ENCODE results near the gene EXOC3L4. TPM values are rescaled to one million over a fixed set of nuclear protein-coding genes. Genes with fewer than 3 reads are reported as not detected.

EXOC3L4 gene
- total RNA-seq, 2 donors from 2014 or later = 0.27 to 2.0 TPM

- WGBS = 69% methylated on average over 9 of the region's 9 CpGs
- TF ChIP-seq POLR2AphosphoS5 (IDR thresholded peaks at IDR 0.05) = no peak
- TF ChIP-seq POLR2A (IDR thresholded peaks at IDR 0.05) = no peak
- TF ChIP-seq, protein P1, sequence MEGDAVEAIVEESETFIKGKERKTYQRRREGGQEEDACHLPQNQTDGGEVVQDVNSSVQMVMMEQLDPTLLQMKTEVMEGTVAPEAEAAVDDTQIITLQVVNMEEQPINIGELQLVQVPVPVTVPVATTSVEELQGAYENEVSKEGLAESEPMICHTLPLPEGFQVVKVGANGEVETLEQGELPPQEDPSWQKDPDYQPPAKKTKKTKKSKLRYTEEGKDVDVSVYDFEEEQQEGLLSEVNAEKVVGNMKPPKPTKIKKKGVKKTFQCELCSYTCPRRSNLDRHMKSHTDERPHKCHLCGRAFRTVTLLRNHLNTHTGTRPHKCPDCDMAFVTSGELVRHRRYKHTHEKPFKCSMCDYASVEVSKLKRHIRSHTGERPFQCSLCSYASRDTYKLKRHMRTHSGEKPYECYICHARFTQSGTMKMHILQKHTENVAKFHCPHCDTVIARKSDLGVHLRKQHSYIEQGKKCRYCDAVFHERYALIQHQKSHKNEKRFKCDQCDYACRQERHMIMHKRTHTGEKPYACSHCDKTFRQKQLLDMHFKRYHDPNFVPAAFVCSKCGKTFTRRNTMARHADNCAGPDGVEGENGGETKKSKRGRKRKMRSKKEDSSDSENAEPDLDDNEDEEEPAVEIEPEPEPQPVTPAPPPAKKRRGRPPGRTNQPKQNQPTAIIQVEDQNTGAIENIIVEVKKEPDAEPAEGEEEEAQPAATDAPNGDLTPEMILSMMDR (IDR thresholded peaks at IDR 0.05) = no peak
- Histone ChIP-seq H3K4me1 (replicated peaks) (no peaks in the 10 kb centered on the region), H3K4me3 (peak overlapping the region; percentile 34 to 41), H3K9me3 (no peaks in the 10 kb centered on the region), H3K27ac (peak overlapping the region in 1 of 2 donors; percentile 25), H3K36me3 (no peaks in the 10 kb centered on the region), H3K27me3 (replicated peaks; ENCODE audit: insufficient read depth) (no peaks in the 10 kb centered on the region)
- DNase-seq (ENCODE audit: low spot score) = no peak
- intact Hi-C loops (cut with DNase I) = no loop called here
Measured at GRCh38 chr14:103091883-103092222, 2.7 kb upstream of the EXOC3L4 start.

DNA sequence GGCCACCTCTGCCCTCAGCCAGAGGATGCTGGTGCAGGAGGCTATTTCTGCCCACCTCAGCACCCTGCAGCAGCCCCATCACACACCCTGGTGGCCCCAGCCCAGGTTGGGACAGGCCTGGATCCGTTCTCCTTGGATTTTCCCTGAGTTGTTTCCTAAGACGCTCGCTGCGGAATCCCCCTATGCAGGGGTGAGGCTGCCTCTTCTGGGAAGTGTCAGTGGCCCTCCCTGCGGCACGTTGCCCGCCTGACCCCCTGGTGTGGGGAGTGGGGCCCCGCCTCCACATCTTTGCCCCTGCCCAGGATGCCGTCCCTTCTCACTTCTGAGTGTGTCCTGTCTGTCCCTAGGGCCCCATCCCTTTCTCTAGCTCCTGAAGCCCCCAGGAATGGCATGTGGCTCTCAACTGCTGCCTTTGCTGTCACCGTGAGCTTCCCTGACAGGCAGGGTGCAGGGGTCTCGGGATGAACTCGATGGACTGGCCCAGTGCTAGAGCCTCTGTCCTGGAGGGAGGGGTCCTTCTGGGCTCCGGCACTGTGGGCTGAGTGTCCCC is 594 bp upstream of the EXOC3L4 start:
- TF ChIP-seq POLR2A (IDR thresholded peaks at IDR 0.05) (no peak), POLR2AphosphoS5 (IDR thresholded peaks at IDR 0.05) (no peak)
- TF ChIP-seq, protein P1 (IDR thresholded peaks at IDR 0.05) = no peak
- H3K27ac ChIP-seq = peak overlapping the region; percentile 22 to 43
- intact Hi-C loops (cut with DNase I) = no loop called here
- H3K9me3 ChIP-seq = no peaks in the 10 kb centered on the region
- DNase-seq (ENCODE audit: low spot score) = no peak
- H3K4me1 ChIP-seq (replicated peaks) = no peaks in the 10 kb centered on the region
- 71% methylated on average over 13 of the region's 13 CpGs for WGBS
- H3K27me3 ChIP-seq (replicated peaks; ENCODE audit: insufficient read depth) = no peaks in the 10 kb centered on the region
- H3K4me3 ChIP-seq = no peak overlapping the region
- no peaks in the 10 kb centered on the region for H3K36me3 ChIP-seq

- H3K4me3 ChIP-seq = no peak overlapping the region
Measured at GRCh38 chr14:103095210-103095778, 769 bp downstream of the EXOC3L4 start.

GRCh38 chr14:103096387-103096786 is 1.9 kb downstream of the EXOC3L4 start:
- H3K4me1 ChIP-seq (replicated peaks) = no peaks in the 10 kb centered on the region
- 71% methylated on average over 4 of the region's 4 CpGs for WGBS
- H3K4me3 ChIP-seq = no peak overlapping the region
- TF ChIP-seq POLR2AphosphoS5 (IDR thresholded peaks at IDR 0.05) (no peak), POLR2A (IDR thresholded peaks at IDR 0.05) (no peak)
- TF ChIP-seq, protein P1 (IDR thresholded peaks at IDR 0.05) = no peak
- H3K27me3 ChIP-seq (replicated peaks; ENCODE audit: insufficient read depth) = peaks cover 7% of the 10 kb centered on the region
- intact Hi-C loops (cut with DNase I) = no loop called here
- H3K27ac ChIP-seq = no peak overlapping the region
- H3K9me3 ChIP-seq = no peaks in the 10 kb centered on the region
- H3K36me3 ChIP-seq = no peaks in the 10 kb centered on the region
- no peak for DNase-seq (ENCODE audit: low spot score)

More at GRCh38 chr14:103095210-103095778, 769 bp downstream of the EXOC3L4 start:
- Histone ChIP-seq H3K27me3 (replicated peaks; ENCODE audit: insufficient read depth) (peaks cover 1% of the 10 kb centered on the region), H3K9me3 (no peaks in the 10 kb centered on the region), H3K27ac (no peak overlapping the region), H3K4me1 (replicated peaks) (no peaks in the 10 kb centered on the region), H3K36me3 (no peaks in the 10 kb centered on the region)
- TF ChIP-seq, protein P1 (IDR thresholded peaks at IDR 0.05) = no peak
- no peak for TF ChIP-seq POLR2A (IDR thresholded peaks at IDR 0.05)
- no peak for TF ChIP-seq POLR2AphosphoS5 (IDR thresholded peaks at IDR 0.05)
- DNase-seq (ENCODE audit: low spot score) = no peak
- WGBS = 98% methylated on average over 11 of the region's 11 CpGs
- intact Hi-C loops (cut with DNase I) = no loop called here

Measured in prostate gland (tissue), 2 donors.